Right hindlimb (tissue), 1 donor: Measurements from ENCODE around the gene ATG12.
"Not testable (repeated sequence)": the region's sequence is repeated elsewhere in the genome, so short reads cannot be mapped to it uniquely, and the experiment has no call there.

Experiments used
- DNase-seq: peaks from one replicate; pipeline ENCODE4 v3.0.0-alpha.2; 2018

Gene ATG12

GRCh38 chr5:115842089-115842935 lies 947 bp upstream of the ATG12 start:
- DNase-seq = no peak

- DNase-seq = no peak
Observed at GRCh38 chr5:115840873-115841272, 492 bp downstream of the ATG12 start.

- DNase-seq = no peak
Observed at GRCh38 chr5:115838885-115839518, 2.4 kb downstream of the ATG12 start.

GRCh38 chr5:115835481-115835880 lies 5.9 kb downstream of the ATG12 start:
- no peak for DNase-seq

- DNase-seq = peak; percentile 27
Observed at GRCh38 chr5:115831163-115831768, 10.1 kb downstream of the ATG12 start.

- DNase-seq = no peak
Observed at GRCh38 chr5:115829913-115830312, 11.5 kb downstream of the ATG12 start.

GRCh38 chr5:115825948-115826347 lies 15.4 kb downstream of the ATG12 start:
- no peak for DNase-seq

GRCh38 chr5:115824983-115825382 lies 16.4 kb downstream of the ATG12 start:
- DNase-seq = not testable (repeated sequence)

- DNase-seq = no peak
Observed at GRCh38 chr5:115820846-115821245, 20.5 kb downstream of the ATG12 start.

GRCh38 chr5:115818821-115819220 lies 22.5 kb downstream of the ATG12 start:
- no peak for DNase-seq

GRCh38 chr5:115817386-115817785 lies 24.0 kb downstream of the ATG12 start:
- DNase-seq = no peak

- DNase-seq = peak; percentile 91
Observed at GRCh38 chr5:115816226-115817081, 24.9 kb downstream of the ATG12 start, which contains the start of gene CDO1. CDO1 (minus strand) TSS chr5:115816659; CDS start chr5:115816397, 262 bp downstream.

- DNase-seq = no peak
Observed at GRCh38 chr5:115815693-115816225, 25.6 kb downstream of the ATG12 start.

GRCh38 chr5:115815006-115815692 lies 26.2 kb downstream of the ATG12 start:
- DNase-seq = no peak

- DNase-seq = no peak
Observed at GRCh38 chr5:115813719-115814118, 27.6 kb downstream of the ATG12 start.

GRCh38 chr5:115812372-115812771 lies 29.0 kb downstream of the ATG12 start:
- no peak for DNase-seq

GRCh38 chr5:115811406-115811805 lies 30.0 kb downstream of the ATG12 start:
- no peak for DNase-seq

- no peak for DNase-seq
Observed at GRCh38 chr5:115810761-115811160, 30.6 kb downstream of the ATG12 start.

- no peak for DNase-seq
Observed at GRCh38 chr5:115809946-115810345, 31.4 kb downstream of the ATG12 start.

GRCh38 chr5:115808066-115808465 lies 33.3 kb downstream of the ATG12 start:
- DNase-seq = not testable (repeated sequence)

GRCh38 chr5:115807654-115808052 lies 33.7 kb downstream of the ATG12 start:
- DNase-seq = no peak
